ENCODE measurements around the gene DYNLT4.
"Not testable (repeated sequence)": the region's sequence is repeated elsewhere in the genome, so short reads cannot be mapped to it uniquely, and the experiment has no call there.

The DYNLT4 gene

GRCh38 chr1:44808063-44808937 lies 1.1 kb upstream of the DYNLT4 start, which contains the start of gene BTBD19:
BTBD19 (plus strand) TSS chr1:44808523; CDS start chr1:44808821, 298 bp downstream.
- no peak for DNase-seq

GRCh38 chr1:44807364-44808062 lies 362 bp upstream of the DYNLT4 start:
- no peak for DNase-seq

GRCh38 chr1:44806025-44806703 lies 987 bp downstream of the DYNLT4 start:
- no peak for DNase-seq

- DNase-seq = no peak
Observed at GRCh38 chr1:44805311-44806024, 1.7 kb downstream of the DYNLT4 start.

- DNase-seq = no peak
Observed at GRCh38 chr1:44803312-44804095, 3.6 kb downstream of the DYNLT4 start.

- no peak for DNase-seq
Observed at GRCh38 chr1:44803062-44803311, 4.2 kb downstream of the DYNLT4 start.

- DNase-seq = no peak
Observed at GRCh38 chr1:44802306-44803061, 4.7 kb downstream of the DYNLT4 start.

GRCh38 chr1:44801491-44802305 lies 5.5 kb downstream of the DYNLT4 start:
- DNase-seq = no peak

GRCh38 chr1:44799770-44800584 lies 7.2 kb downstream of the DYNLT4 start, which contains the start of gene PLK3:
PLK3 (plus strand) TSS chr1:44800377; CDS start chr1:44800464, 87 bp downstream.
- peak; percentile 96 for DNase-seq

GRCh38 chr1:44798481-44799365 lies 8.4 kb downstream of the DYNLT4 start:
- DNase-seq = peak; percentile 53

GRCh38 chr1:44797886-44798285 lies 9.3 kb downstream of the DYNLT4 start:
- DNase-seq = not testable (repeated sequence)

GRCh38 chr1:44792736-44793502 lies 14.2 kb downstream of the DYNLT4 start:
- DNase-seq = no peak

- peak; percentile 19 for DNase-seq
Observed at GRCh38 chr1:44790968-44791801, 16.0 kb downstream of the DYNLT4 start.

- no peak for DNase-seq
Observed at GRCh38 chr1:44788120-44788860, 18.9 kb downstream of the DYNLT4 start, which contains the start of gene BEST4. BEST4 (minus strand) TSS chr1:44788170; CDS start chr1:44787705, 465 bp downstream.

- DNase-seq = no peak
Observed at GRCh38 chr1:44787506-44787905, 19.6 kb downstream of the DYNLT4 start.
